ENCODE measurements around the gene ZNF598.

ZNF598 gene

GRCh38 chr16:1964506-1965395 is 44.9 kb downstream of the ZNF598 start, which contains the start of gene RPS2 (continued):
- TF ChIP-seq KLF17 (tag by site-specific recombination; IDR thresholded peaks at IDR 0.05) (peak; percentile 67; the same call in 1 of the 2 replicates), ZBTB44 (tag by site-specific recombination; IDR thresholded peaks at IDR 0.05) (peak; percentile 42; the same call in 1 of the 2 replicates), GLI4 (tag by site-specific recombination; IDR thresholded peaks at IDR 0.05) (peak; percentile 64; the same call in 1 of the 2 replicates), BCL11B (tag by site-specific recombination; IDR thresholded peaks at IDR 0.05; ENCODE audit: low read depth) (peak; percentile 90), ZNF510 (tag by site-specific recombination; IDR thresholded peaks at IDR 0.05; ENCODE audit: insufficient replicate concordance) (no peak), ZBTB20 (tag by site-specific recombination; IDR thresholded peaks at IDR 0.05) (peak; percentile 98), ZBTB49 (tag by site-specific recombination; IDR thresholded peaks at IDR 0.05; ENCODE audit: low read depth) (no peak), ZNF658 (tag by site-specific recombination; IDR thresholded peaks at IDR 0.05) (no peak), ZNF426 (tag by site-specific recombination; IDR thresholded peaks at IDR 0.05) (no peak), ZFP41 (tag by site-specific recombination; IDR thresholded peaks at IDR 0.05; ENCODE audit: borderline replicate concordance) (no peak), ZNF776 (tag by site-specific recombination; IDR thresholded peaks at IDR 0.05; ENCODE audit: borderline replicate concordance) (no peak; the same call in 1 of the 2 replicates), ZNF266 (tag by site-specific recombination; IDR thresholded peaks at IDR 0.05; ENCODE audit: low read depth) (no peak), KLF9 (tag by site-specific recombination; IDR thresholded peaks at IDR 0.05; ENCODE audit: low read depth) (peak; percentile 69), ZNF2 (tag by site-specific recombination; IDR thresholded peaks at IDR 0.05) (peak; percentile 78; the same call in 1 of the 2 replicates), GLIS1 (tag by site-specific recombination; IDR thresholded peaks at IDR 0.05) (no peak), ZNF184 (tag by site-specific recombination; IDR thresholded peaks at IDR 0.05) (no peak), HOXD13 (CRISPR knock-in tag; IDR thresholded peaks at IDR 0.05; ENCODE audit: borderline replicate concordance) (no peak), ZNF664 (tag by site-specific recombination; IDR thresholded peaks at IDR 0.05) (peak; percentile 22; the same call in 1 of the 2 replicates), ZNF175 (tag by site-specific recombination; IDR thresholded peaks at IDR 0.05) (no peak), ZNF580 (tag by site-specific recombination; IDR thresholded peaks at IDR 0.05) (0 out of 2 replicates have a peak, but pooled peaks have one; percentile 38), ZBTB6 (tag by site-specific recombination; IDR thresholded peaks at IDR 0.05) (no peak), REPIN1 (tag by site-specific recombination; IDR thresholded peaks at IDR 0.05; ENCODE audit: low read depth) (peak; percentile 63; the same call in 1 of the 2 replicates), ZNF423 (tag by site-specific recombination; IDR thresholded peaks at IDR 0.05) (no peak), ZNF133 (tag by site-specific recombination; IDR thresholded peaks at IDR 0.05) (no peak), GLI2 (tag by site-specific recombination; IDR thresholded peaks at IDR 0.05; ENCODE audit: borderline replicate concordance, low read depth) (no peak), TSHZ1 (tag by site-specific recombination; IDR thresholded peaks at IDR 0.05; ENCODE audit: borderline replicate concordance) (peak; percentile 59; the same call in 1 of the 2 replicates), ZSCAN30 (tag by site-specific recombination; IDR thresholded peaks at IDR 0.05) (peak; percentile 94), ZNF488 (tag by site-specific recombination; IDR thresholded peaks at IDR 0.05) (no peak)
